ENCODE results near the gene UGT2B28.
"Not testable (repeated sequence)": the region's sequence is repeated elsewhere in the genome, so short reads cannot be mapped to it uniquely, and the experiment has no call there.

Gene UGT2B28

DNA sequence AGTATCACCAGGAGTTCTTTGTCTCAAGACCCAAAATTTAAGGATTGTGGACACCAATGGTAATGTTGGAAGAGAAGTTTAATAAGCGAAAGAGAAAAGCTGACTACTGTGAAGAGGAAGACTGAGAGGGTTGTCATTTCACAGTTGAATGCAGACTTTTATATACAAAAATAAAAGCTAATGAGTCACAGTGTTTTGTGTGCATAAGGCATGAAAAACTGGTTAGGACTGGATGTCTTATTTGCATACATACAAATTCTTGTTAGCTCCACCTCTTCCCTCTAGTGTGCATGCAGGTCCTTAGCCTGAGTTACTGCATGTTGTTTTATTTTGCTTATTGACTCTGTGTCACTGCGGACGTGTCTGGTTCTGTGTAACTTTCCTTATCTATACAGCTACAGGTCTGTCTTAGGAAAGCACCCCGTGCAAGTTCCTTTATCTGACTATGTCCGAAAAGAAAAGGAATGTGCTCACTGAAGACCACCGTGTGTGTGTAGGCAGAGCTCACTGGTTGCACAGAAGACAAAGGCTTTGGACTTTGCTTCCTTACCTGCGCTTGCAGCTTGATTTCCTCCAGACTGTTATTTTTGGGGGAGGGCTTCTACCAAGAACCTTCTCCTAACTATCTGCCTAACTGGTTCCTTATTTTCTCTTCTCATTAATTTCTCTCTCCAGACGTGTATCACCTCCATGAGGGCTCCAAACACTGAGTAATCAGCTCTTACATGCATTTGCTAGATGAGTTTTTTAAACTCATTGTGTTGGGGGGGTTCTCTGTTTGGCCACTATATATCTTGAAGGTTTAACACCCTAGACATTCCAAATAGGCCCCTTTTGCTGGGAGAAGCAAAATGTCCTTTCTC lies 63.5 kb downstream of the UGT2B28 start:
- DNase-seq: not testable (repeated sequence)

All from amniotic stem cell (primary cell).